ENCODE data around the gene ZGRF1. TPM values are rescaled to one million over a fixed set of nuclear protein-coding genes. Genes with fewer than 3 reads are reported as not detected.

Gene ZGRF1
- total and polyA plus RNA-seq, 2 donors (not counting 3 experiments of a cell fraction or from before 2014, with no cell fraction given), result 2.4 to 14.4 TPM

- FAIRE-seq (no peak), DNase-seq (ENCODE audit: low read depth, low spot score) (no peak)
- no peaks in the 10 kb centered on the region for H3K4me1 ChIP-seq (ENCODE audit: control insufficient read depth, extremely low read depth, insufficient read depth, low read length)
- H3K79me2 ChIP-seq (ENCODE audit: control insufficient read depth, insufficient read depth, low read length), result no peaks in the 10 kb centered on the region
- intact Hi-C loops (cut with micrococcal nuclease) (no loop called here), dilution Hi-C loops (cut with MboI; ENCODE audit: extremely low pct_ligation_motif_present, low sequenced_read_pairs) (no loop called here)
- H3K9me3 ChIP-seq (replicated peaks; ENCODE audit: control insufficient read depth, insufficient read depth, low read length), result no peaks in the 10 kb centered on the region
- H3K27me3 ChIP-seq (ENCODE audit: control insufficient read depth in 2 of 2, insufficient read depth in 2 of 2, low read length in 2 of 2), result no peaks in the 10 kb centered on the region
- TF ChIP-seq POLR2A (IDR thresholded peaks at IDR 0.05; ENCODE audit: low read depth, low read length), result no peak
- TF ChIP-seq EZH2 (IDR thresholded peaks at IDR 0.05; ENCODE audit: borderline replicate concordance, low read depth, low read length, severe bottlenecking), result no peak
- no peak for TF ChIP-seq POLR2AphosphoS5 (IDR thresholded peaks at IDR 0.05; ENCODE audit: insufficient read depth, low read depth, low read length)
- TF ChIP-seq FOS (IDR thresholded peaks at IDR 0.05; ENCODE audit: borderline replicate concordance, insufficient read depth, low read length), result no peak
- no peak for TF ChIP-seq MYC (IDR thresholded peaks at IDR 0.05; ENCODE audit: low read depth, low read length)
- no peak for TF ChIP-seq JUN (IDR thresholded peaks at IDR 0.05; ENCODE audit: borderline replicate concordance, insufficient read depth, insufficient read length, low read depth)
- TF ChIP-seq GATA2 (IDR thresholded peaks at IDR 0.05; ENCODE audit: insufficient read depth, insufficient read length, low read depth, low read length), result no peak
- TF ChIP-seq MAX (IDR thresholded peaks at IDR 0.05; ENCODE audit: insufficient read depth, insufficient read length), result no peak
- no peak for TF ChIP-seq CTCF (IDR thresholded peaks at IDR 0.05; ENCODE audit: extremely low read depth in 1 of 2, insufficient read depth in 1 of 2, low read depth in 1 of 2, low read length in 2 of 2)
- peaks cover 8 to 13% of the 10 kb centered on the region in 2 experiments for H3K36me3 ChIP-seq (ENCODE audit: control insufficient read depth in 2 of 2, extremely low read depth in 1 of 2, insufficient read depth in 2 of 2, low read length in 2 of 2)
- no peaks in the 10 kb centered on the region for H4K20me1 ChIP-seq (replicated peaks; ENCODE audit: control insufficient read depth, extremely low read depth, insufficient read depth, low read length)
- BruUV-seq (replicated peaks), result no TSS peak
- H2AFZ ChIP-seq (ENCODE audit: low read depth, low read length), result no peak overlapping the region
- ChIA-PET POLR2A (interaction anchor here (0.7 kb wide), 1 partner anchor 607 kb away, joined by 4 read pairs; no protein-coding TSS in a partner anchor), CTCF (no interaction called here)
- no peak overlapping the region for H3K4me3 ChIP-seq (replicated peaks in 1 of 3; ENCODE audit: insufficient read depth in 1 of 3, low read depth in 1 of 3, low read length in 3 of 3)
- no peak overlapping the region for H3K9ac ChIP-seq (replicated peaks; ENCODE audit: extremely low read depth, insufficient read depth, low read length)
- no peak overlapping the region for H3K27ac ChIP-seq (ENCODE audit: insufficient read depth, low read depth, low read length)
- H3K4me2 ChIP-seq (ENCODE audit: insufficient read depth, low read length), result no peak overlapping the region
- H3K9me1 ChIP-seq (replicated peaks; ENCODE audit: control insufficient read depth, extremely low read depth, insufficient read depth, low read length), result no peaks in the 10 kb centered on the region
Observed at GRCh38 chr4:112652216-112652615, 15.5 kb upstream of the ZGRF1 start.

All from endothelial cell of umbilical vein (primary cell).